Lower leg skin (tissue), 4 donors: Measurements from ENCODE around the gene GORAB. TPM values are rescaled to one million over a fixed set of nuclear protein-coding genes. Genes with fewer than 3 reads are reported as not detected.

Source experiments
- DNase-seq, 2 donors: peaks; one replicate each; pipeline ENCODE4 v3.0.0-alpha.2; 2019; ENCODE audit warnings: low spot score in 2 of 2
- H3K4me3 ChIP-seq: fragments of 200-600 bp; sonication (generic); 2 replicates; pipeline ENCODE4 v1.5.1; 2017; ENCODE audit warnings: mild to moderate bottlenecking, low read depth; ENCODE audit not compliant: poor library complexity, severe bottlenecking
- POLR2A ChIP-seq, 2 donors: fragments of 450-650 bp; IDR thresholded peaks; one replicate each; pipeline ENCODE4 v1.6.1; 2016 to 2017; ENCODE audit warnings: antibody characterized with exemption in 2 of 2, mild to moderate bottlenecking in 1 of 2, moderate library complexity in 1 of 2
- WGBS, 2 donors: methylation state at CpG; one replicate each; pipeline ENCODE4 v1.1.5; 2018; 5-methylcytosine and 5-hydroxymethylcytosine counted together
- intact Hi-C: fragments of 100-400 bp; cut with DNase I; formaldehyde crosslinking; loops from one replicate; pipeline ENCODE4 v1.15.0; 2023; ENCODE audit warnings: low total_unique reads
- total RNA-seq, 4 donors: library from RNA; depleted of rRNA; stranded (reverse); fragments of >200 nt; gene quantifications; one replicate each; pipeline ENCODE4 v1.1.0, GENCODE V29; 2016
- TF ChIP-seq, protein P1 (sequence below), 3 donors: fragments of 450-650 bp; IDR thresholded peaks; one replicate each; pipeline ENCODE4 v1.5.1; 2016; ENCODE audit warnings: antibody characterized with exemption in 3 of 3, mild to moderate bottlenecking in 3 of 3, moderate library complexity in 2 of 3

The GORAB gene
- total RNA-seq, 4 donors from 2014 or later: 3.7 to 8.5 (median 5.0) TPM

DNA sequence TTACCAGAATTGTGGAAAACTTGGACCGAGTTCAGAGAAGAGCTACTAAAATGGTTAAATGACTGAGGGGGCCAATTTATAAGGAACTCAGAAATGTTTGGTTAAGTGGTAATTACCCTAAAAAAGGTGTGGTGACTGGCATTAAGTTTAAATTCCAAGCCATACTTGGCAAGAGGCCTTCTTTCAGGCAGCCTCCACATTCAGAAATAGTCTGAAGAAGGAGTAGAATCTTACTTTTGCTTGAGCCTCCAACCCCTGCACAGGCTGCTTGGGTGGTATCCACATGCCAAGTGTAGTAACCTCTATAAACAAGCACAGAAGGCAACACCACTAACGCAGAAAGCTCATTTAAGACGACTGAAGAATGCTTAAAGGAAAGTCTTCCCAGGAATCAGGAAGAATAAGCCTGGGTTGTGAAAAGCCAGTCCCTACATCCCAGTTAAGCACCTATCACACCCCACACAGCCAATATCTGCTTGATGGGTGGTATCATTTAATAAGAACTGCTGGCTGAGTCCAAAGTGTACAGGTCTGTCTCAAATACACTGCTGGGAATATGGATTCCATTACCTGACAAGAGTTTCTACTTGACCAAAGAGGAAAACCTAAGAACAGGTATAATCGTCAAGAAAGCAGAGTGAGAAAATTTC is 13.7 kb upstream of the GORAB start:
- 74 to 80% methylated on average over 4 of the region's 4 CpGs for WGBS, 2 donors
- DNase-seq: no peak
- TF ChIP-seq POLR2A (IDR thresholded peaks at IDR 0.05): no peak
- TF ChIP-seq, protein P1, sequence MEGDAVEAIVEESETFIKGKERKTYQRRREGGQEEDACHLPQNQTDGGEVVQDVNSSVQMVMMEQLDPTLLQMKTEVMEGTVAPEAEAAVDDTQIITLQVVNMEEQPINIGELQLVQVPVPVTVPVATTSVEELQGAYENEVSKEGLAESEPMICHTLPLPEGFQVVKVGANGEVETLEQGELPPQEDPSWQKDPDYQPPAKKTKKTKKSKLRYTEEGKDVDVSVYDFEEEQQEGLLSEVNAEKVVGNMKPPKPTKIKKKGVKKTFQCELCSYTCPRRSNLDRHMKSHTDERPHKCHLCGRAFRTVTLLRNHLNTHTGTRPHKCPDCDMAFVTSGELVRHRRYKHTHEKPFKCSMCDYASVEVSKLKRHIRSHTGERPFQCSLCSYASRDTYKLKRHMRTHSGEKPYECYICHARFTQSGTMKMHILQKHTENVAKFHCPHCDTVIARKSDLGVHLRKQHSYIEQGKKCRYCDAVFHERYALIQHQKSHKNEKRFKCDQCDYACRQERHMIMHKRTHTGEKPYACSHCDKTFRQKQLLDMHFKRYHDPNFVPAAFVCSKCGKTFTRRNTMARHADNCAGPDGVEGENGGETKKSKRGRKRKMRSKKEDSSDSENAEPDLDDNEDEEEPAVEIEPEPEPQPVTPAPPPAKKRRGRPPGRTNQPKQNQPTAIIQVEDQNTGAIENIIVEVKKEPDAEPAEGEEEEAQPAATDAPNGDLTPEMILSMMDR (IDR thresholded peaks at IDR 0.05): no peak
- H3K4me3 ChIP-seq: no peak overlapping the region
- intact Hi-C loops: loop anchor here (5.0 kb wide), 1 partner anchor 1389 kb away; no protein-coding TSS in a partner anchor

DNA sequence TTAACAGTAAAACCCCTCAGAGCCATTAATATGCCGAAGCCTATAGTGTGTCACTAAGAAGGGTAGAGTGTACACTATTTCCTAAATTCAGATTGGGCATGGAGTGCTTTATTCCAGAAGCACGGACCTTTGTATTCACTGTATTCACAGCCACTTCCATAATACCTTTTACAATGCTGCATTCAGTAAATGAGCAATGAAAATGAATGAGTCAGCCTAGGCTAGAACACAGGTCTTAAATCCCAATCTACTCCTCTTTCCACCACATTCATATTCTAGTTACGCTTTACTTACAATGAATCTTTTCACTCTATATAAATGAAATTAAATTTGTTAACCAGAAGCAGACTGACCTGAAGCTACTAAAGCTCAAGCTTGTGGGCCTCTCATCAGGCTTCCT is 13.0 kb upstream of the GORAB start:
- WGBS, 2 donors: 93 to 100% methylated on average over 3 of the region's 3 CpGs
- no peak for DNase-seq
- intact Hi-C loops: loop anchor here (5.0 kb wide), 1 partner anchor 1388 kb away; no protein-coding TSS in a partner anchor
- no peak overlapping the region for H3K4me3 ChIP-seq
- no peak for TF ChIP-seq POLR2A (IDR thresholded peaks at IDR 0.05)
- TF ChIP-seq, protein P1 (IDR thresholded peaks at IDR 0.05): no peak

DNA sequence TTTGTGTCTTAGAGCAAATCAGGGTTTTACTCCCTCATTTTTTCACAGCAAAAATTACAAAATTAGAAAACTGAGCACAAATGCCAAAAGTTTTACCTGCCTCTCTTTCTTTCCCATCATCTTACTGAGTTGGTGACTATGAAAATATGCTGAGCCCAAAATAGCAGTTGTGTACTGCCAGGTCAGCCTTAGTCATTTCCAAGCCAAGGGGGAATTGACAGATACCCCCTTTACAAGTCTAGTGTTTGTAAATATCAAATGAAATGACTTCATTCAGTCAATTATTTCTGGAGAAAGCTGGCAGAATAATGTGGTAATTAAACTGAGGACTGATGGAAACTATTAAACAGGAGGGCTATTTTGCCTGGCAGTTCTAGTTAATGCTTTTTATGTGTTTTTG is 11.4 kb upstream of the GORAB start:
- H3K4me3 ChIP-seq: no peak overlapping the region
- intact Hi-C loops: no loop called here
- TF ChIP-seq POLR2A (IDR thresholded peaks at IDR 0.05): no peak
- TF ChIP-seq, protein P1 (IDR thresholded peaks at IDR 0.05): no peak
- no peak for DNase-seq

DNA sequence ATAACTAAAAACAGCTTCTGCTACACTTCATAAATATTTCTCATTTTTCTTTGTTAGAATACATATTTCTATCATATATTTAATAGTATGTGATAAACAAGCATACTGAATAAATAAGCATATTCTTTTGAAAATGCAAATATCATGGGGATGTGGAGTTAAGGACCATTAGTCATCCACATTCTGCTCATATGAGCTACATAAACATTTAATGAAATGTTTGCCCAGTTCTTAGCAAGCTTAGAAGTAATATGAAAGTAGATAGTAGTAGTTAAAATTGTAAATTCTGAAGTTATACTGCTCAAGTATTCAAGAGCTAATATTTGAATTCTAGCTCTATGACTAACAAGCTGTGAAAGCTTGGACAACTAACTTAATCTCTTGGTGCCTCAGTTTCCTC is 10.1 kb upstream of the GORAB start:
- TF ChIP-seq POLR2A (IDR thresholded peaks at IDR 0.05): no peak
- TF ChIP-seq, protein P1 (IDR thresholded peaks at IDR 0.05): no peak
- intact Hi-C loops: no loop called here
- H3K4me3 ChIP-seq: no peak overlapping the region
- DNase-seq: no peak

DNA sequence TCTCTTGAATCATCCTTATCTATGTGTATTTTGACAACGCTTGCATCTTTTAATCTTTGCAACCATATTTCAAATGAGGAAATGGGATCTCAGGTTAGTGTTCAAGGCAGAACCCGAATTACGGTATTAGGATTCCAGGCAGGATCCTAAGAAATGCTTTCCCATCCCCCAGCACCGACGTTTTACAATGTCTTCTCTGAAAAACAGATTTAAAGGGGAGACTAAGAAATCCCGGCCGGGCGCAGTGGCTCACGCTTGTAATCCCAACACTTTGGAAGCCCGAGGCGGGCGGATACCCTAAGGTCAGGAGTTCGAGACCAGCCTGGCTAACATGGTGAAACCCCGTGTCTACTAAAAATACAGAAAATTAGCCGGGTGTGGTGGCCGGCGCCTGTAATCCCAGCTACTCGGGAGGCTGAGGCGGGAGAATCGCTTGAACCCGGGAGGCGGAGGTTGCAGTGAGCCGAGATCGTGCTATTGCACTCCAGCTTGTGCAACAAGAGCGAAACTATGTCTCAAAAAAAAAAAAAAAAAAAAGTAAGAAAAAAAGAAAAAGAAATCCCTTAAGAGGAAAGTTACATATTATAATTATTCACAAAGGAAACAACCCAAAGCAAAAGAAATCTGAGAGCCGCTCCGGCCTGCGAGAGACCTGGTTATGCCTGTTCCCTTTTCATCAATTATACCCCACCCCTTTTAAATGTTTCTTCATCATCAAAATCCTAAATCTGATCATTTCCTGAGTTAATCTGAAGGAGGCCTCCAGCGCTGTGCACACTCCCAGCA is 801 bp upstream of the GORAB start:
- DNase-seq: peak in 1 of 2 donors; percentile 16
- intact Hi-C loops: no loop called here
- WGBS, 2 donors: 16 to 17% methylated on average over 29 of the region's 29 CpGs

More for the DNA sequence above, 801 bp upstream of the GORAB start:
- H3K4me3 ChIP-seq: peak overlapping the region; percentile 74
- TF ChIP-seq, protein P1 (IDR thresholded peaks at IDR 0.05): no peak
- no peak for TF ChIP-seq POLR2A (IDR thresholded peaks at IDR 0.05)
